Stimulated activated CD8-positive, alpha-beta memory T cell treated with anti-CD3 and anti-CD28 coated beads, Interleukin-7, amount 100 ng/mL, for 24 hours (primary cell): ENCODE data around the gene PXN.

Source experiments
- DNase-seq: peaks from one replicate; pipeline ENCODE4 v3.0.0-alpha.2; 2020; ENCODE audit warnings: low read depth

The PXN gene

DNA sequence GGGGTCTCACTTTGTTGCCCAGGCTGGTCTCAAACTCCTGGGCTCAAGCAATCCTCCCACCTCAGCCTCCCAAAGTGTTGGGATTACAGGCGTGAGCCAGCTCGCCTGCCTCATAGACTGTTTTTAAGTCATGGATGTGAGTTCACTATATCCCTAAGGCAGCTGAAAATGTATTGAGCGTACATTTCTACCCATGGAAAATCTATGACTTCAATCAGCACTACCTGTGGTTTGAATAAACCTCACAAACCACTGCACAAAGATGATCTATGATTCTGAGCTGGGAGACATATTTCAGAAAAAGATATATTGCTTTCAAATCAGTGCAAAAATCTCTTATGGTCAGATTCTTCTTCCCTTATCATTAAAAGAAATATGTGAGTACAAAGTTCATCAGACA lies 93.5 kb downstream of the PXN start:
- no peak for DNase-seq

- DNase-seq: no peak
Measured at GRCh38 chr12:120170631-120171030, 94.9 kb downstream of the PXN start.

GRCh38 chr12:120169946-120170345 lies 95.6 kb downstream of the PXN start:
- no peak for DNase-seq

DNA sequence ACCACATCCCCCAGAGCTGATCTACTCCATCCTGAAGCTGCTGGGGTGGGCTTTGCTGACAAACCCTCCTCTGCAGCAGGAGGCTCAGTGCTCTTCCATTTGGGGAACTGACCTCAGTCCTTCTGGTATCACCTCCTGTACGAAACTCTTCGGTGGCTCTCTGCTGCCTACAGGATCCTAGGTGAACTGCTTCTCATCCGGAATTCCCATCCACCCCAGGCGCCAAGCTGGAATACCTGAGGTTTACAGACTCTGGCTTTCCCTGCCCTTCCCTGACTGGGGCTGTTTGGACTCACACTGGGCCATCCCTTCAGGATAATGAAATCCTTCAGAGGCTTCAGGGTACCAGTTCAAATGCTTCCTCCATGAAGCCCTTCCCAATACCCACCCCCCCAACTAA lies 97.2 kb downstream of the PXN start:
- DNase-seq: no peak

DNA sequence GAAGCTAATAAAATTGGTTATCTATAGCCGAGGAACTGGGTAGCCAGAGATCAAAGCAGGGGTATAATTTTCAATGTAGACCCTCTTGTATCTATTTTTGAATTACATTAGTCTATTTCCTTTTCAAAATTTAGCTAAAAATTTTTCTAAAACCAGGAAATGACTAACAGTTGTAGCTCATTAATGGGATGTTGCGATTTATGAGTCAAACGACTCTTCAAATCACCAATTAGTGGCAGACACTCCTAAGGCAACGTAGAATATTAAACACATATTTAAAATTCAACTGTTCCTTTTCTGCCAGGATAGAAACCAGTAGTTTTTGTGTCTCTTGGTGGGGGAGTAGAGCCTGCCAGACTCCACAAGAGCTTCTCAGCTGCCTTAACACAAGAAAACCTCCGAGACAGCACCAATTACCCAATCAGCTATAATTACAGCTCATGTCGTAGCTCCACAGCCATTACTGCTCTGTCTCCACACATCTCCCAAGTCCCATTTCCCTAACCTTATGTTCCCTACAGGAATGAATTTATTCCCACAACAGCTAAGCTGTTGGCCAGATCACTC lies 97.9 kb downstream of the PXN start:
- DNase-seq: no peak

DNA sequence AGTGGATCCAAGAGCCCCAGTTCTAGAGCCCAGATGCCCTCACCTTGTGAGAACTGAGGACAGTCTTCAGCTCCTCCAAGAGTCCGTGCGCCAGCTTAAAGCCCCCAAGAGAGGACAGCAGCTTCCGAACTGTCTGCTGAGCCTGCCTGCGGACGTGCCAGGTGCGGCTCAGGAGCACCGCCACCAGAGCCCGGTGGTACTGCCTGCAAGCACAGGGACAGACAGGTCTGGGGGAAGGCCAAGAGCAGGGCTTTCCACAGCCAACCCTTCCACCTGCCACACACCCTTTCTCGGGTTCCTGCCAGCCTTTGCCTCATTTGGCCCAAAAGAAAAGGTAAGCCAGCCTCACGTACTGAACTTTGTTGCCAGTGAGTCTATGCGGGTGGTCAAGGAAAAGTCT lies 101.2 kb downstream of the PXN start:
- no peak for DNase-seq

GRCh38 chr12:120162763-120163162 lies 102.8 kb downstream of the PXN start:
- no peak for DNase-seq

DNA sequence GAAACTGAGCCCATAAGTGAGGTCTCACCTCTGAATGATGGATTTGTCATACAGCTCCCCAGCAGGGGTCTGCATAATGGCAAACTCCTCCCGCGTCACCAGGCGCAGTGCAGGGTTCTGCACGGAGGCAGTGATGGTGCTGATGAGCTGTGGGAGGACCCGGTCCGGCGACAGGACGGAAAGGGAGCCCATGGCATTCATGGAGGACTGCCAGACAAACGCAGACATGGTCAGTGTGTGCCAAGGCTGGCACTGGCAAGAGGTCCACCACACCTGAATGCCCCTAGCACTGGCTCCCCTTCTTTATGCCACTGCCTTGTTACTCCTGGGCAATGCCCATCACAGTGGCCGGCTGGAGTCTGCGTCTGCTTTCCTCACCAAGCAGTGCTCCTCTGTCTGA lies 103.7 kb downstream of the PXN start:
- DNase-seq: no peak
